T-helper 2 cell treated with Interferon-gamma antibody and Interleukin-4, amounts not matched to agents 5 μg/mL and 100 μg/mL, for 36 hours (primary cell): ENCODE results near the gene KDM4B.

Experiments used
- DNase-seq: peaks from one replicate; pipeline ENCODE4 v3.0.0; 2021; ENCODE audit warnings: low spot score
- H3K27ac Mint-ChIP-seq: one replicate; pipeline ENCODE4 v1.8.0; 2021; ENCODE audit warnings: mild to moderate bottlenecking, mixed read lengths
- H3K27me3 Mint-ChIP-seq: one replicate; pipeline ENCODE4 v1.8.0; 2021; ENCODE audit warnings: low read depth, mixed read lengths
- H3K36me3 Mint-ChIP-seq: one replicate; pipeline ENCODE4 v1.8.0; 2021; ENCODE audit warnings: low read depth, mixed read lengths
- H3K4me1 Mint-ChIP-seq: one replicate; pipeline ENCODE4 v1.8.0; 2021; ENCODE audit warnings: low read depth, mixed read lengths
- H3K4me3 Mint-ChIP-seq: one replicate; pipeline ENCODE4 v1.8.0; 2022; ENCODE audit warnings: mild to moderate bottlenecking, moderate library complexity, mixed read lengths
- H3K9me3 Mint-ChIP-seq: one replicate; pipeline ENCODE4 v1.8.0; 2021; ENCODE audit warnings: mixed read lengths

The KDM4B gene

DNA sequence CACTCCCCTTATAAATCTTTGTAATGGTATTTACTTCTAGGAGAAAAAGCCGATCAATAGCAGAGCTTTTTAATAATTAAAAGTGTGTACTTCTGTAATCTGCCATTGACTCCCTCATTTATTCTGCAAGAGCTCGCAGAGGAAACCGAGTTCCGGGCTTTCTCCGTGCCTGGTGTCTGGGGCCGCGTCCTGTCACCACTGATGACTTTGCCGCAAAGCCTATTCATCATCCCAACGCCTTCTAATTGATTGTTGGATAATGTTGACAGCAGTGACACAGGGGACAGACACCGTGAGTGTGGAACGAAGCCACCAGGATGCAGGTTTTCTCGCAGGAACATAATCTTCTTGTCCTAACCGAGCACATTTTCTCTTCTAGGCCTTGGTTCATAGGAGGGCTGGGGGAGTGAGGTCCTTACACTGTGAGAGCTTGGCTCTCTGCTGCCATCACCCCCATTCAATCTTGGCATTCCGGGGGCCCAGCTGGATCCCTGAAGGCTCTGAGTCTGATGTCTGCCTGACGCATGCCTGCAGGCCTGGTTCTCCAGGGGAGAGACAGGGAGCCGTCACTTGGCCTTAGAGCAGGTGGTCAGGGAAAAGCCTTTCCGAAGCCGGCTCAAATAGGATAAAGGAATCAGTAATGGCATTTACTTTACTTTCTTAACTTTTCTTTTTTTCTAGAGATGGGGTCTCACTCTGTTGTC lies 110.3 kb downstream of the KDM4B start:
- Mint-ChIP-seq H3K27me3 (no peaks in the 10 kb centered on the region), H3K4me3 (no peak overlapping the region), H3K36me3 (peaks cover 7% of the 10 kb centered on the region), H3K27ac (no peak overlapping the region), H3K4me1 (no peaks in the 10 kb centered on the region), H3K9me3 (no peaks in the 10 kb centered on the region)
- no peak for DNase-seq

DNA sequence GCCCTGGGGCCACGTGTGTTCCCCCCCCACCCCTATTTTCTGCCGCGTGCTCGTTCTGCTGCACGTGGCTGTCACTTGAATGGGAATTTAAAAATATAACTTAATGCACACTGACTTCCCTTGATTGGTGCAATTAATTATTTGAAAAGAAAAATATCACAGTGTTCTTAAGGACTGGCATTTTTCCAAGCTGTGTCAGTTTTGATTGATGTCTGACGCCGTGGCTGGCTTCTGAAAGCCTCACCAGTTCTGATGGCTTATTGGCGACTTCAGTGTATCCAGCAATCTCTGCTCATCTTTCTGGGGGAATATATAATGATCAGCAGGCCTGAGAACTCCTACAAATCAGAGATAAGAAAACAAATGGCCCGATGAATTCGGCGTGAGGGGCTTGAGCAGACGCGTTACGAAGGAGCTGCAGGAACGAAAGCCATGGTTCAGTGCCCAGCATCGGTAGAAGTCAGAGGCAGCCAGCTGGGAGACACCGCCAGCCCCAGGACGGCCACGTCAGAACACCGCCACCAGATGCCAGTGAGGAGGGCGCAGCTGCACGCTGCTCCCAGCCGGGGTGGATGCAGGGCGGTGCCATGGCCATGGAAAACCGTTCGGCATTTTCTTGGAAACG lies 111.2 kb downstream of the KDM4B start:
- no peaks in the 10 kb centered on the region for H3K4me1 Mint-ChIP-seq
- DNase-seq = no peak
- no peak overlapping the region for H3K4me3 Mint-ChIP-seq
- no peaks in the 10 kb centered on the region for H3K9me3 Mint-ChIP-seq
- no peak overlapping the region for H3K27ac Mint-ChIP-seq
- peaks cover 7% of the 10 kb centered on the region for H3K36me3 Mint-ChIP-seq
- no peaks in the 10 kb centered on the region for H3K27me3 Mint-ChIP-seq

DNA sequence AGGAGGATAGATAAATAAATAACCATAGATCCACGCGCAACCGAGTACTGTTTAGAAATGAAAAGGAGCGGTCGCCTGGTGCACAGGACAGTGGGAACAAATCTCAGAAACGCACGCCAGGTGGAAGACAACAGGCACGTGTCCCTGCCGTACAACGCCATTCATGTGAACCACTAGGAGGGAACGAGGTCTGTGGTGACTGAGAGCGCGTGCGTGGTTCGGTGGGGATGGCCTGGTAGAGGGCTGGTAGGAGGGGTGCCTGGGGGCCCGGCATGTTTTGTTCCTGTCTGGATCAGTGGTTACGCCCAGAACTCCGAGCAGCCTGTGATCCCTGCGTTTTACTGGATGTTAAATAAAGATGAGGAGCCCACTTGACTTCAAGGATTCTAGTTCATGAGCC lies 111.9 kb downstream of the KDM4B start:
- Mint-ChIP-seq H3K27ac (no peak overlapping the region), H3K9me3 (no peaks in the 10 kb centered on the region)

DNA sequence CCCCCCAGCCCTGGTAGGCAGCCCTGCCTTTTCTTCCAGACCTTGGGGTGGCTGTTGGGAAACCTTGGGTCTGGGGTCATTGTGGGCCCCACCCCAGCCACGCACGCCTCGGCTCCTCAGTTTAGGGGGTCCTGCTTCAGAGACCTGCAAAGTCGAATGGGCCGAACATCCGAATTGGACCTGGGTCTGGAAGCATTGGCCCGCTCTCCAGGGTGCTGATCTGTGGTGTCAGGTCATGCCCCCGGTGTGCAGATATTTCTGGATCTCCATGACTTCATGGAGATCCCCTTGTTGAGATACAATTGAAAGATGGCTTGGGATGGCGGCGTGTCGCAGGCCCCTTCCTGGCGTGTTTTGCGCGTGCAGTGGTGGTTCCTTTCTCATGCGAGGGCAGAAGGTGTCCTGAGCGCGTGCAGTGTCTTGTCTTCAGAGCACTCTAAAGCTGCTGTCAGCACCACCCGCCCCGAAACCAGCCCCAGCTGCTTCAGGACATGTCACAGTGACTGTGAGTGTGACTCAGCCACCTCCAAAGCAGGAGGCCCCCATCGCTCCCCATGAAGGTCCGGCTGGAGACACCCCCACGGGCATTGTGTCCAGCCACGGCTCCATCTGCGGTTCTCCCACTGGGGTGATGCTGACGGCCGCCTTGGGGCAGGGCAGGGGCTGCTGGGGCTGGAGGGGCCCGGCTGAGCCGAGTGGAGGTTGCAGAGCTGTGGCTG lies 112.7 kb downstream of the KDM4B start:
- no peak for DNase-seq
- no peak overlapping the region for H3K27ac Mint-ChIP-seq
- no peaks in the 10 kb centered on the region for H3K9me3 Mint-ChIP-seq
- no peaks in the 10 kb centered on the region for H3K27me3 Mint-ChIP-seq
- H3K4me3 Mint-ChIP-seq = no peak overlapping the region
- H3K4me1 Mint-ChIP-seq = no peaks in the 10 kb centered on the region
- peaks cover 7% of the 10 kb centered on the region for H3K36me3 Mint-ChIP-seq

More for the DNA sequence above, 111.9 kb downstream of the KDM4B start:
- peaks cover 7% of the 10 kb centered on the region for H3K36me3 Mint-ChIP-seq
- no peaks in the 10 kb centered on the region for H3K27me3 Mint-ChIP-seq
- DNase-seq = no peak
- H3K4me1 Mint-ChIP-seq = no peaks in the 10 kb centered on the region
- no peak overlapping the region for H3K4me3 Mint-ChIP-seq

DNA sequence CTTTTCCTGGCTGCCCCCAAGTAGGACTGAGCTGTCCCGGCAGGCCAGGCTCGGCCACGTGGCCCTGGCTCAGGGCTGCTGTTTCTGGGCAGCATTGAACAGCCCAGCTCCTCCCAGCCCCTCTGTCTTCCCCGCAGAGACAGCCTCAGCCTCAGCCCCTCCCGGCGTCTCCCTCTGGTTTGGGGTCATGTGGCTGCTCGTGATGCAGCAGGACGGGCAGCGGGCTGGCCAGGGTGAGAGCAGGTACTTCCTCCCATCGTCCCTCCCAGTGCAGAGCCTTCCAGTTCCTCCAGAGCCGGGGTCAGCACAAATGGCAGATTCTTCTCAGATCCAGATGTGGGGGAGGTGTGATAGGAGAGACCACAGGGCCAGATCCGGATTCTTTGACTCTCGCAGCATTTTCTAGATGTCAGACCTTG lies 114.6 kb downstream of the KDM4B start:
- H3K27ac Mint-ChIP-seq = no peak overlapping the region

DNA sequence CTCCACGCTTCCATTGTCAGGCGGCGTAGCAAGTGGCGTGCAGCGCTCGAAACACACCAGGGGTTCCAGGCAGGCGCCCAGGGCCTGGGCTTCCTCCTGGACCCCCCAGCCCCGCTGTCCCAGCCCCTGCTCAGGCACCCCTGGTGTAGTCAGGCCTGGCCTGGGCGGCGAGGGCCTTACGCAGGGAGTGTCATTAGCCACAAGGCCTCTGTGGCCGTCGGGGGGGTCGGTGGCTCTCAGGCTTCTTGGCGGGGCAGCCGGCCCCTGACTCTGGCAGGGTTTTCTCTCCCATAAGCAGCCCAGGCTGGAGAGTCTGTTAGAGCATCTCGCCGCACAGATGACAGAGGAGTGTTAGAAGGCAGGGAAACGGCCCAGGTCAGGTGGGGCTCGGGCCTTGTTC lies 116.7 kb downstream of the KDM4B start:
- Mint-ChIP-seq H3K4me1 (no peaks in the 10 kb centered on the region), H3K36me3 (peaks cover 7% of the 10 kb centered on the region), H3K27ac (no peak overlapping the region), H3K4me3 (no peak overlapping the region), H3K27me3 (no peaks in the 10 kb centered on the region), H3K9me3 (no peaks in the 10 kb centered on the region)
- DNase-seq = no peak

More for the DNA sequence above, 114.6 kb downstream of the KDM4B start:
- Mint-ChIP-seq H3K4me3 (no peak overlapping the region), H3K27me3 (no peaks in the 10 kb centered on the region), H3K36me3 (peaks cover 7% of the 10 kb centered on the region), H3K9me3 (no peaks in the 10 kb centered on the region), H3K4me1 (no peaks in the 10 kb centered on the region)
- DNase-seq = no peak

DNA sequence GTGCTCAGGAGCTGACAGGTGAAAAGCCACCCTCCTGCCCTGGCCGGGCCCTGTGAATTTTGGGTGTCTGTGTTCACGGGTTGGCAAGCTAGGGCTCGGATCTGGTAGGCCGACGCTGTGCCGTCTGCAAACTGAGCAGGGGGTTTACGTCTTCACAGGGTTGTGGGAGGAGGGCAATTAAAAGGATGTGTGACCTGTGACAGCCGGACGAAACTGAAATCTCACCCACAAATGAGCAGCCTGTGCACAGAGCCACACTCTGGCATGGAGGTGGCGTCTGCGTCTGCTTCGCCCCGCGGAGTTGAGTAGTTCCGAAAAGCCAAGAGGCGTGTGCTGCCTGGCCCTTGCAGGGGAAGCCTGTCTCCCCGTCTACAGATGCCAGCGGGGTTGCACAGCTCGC lies 117.3 kb downstream of the KDM4B start:
- DNase-seq = no peak
- Mint-ChIP-seq H3K9me3 (no peaks in the 10 kb centered on the region), H3K27ac (no peak overlapping the region), H3K4me1 (no peaks in the 10 kb centered on the region), H3K4me3 (no peak overlapping the region), H3K27me3 (no peaks in the 10 kb centered on the region), H3K36me3 (peaks cover 5% of the 10 kb centered on the region)

DNA sequence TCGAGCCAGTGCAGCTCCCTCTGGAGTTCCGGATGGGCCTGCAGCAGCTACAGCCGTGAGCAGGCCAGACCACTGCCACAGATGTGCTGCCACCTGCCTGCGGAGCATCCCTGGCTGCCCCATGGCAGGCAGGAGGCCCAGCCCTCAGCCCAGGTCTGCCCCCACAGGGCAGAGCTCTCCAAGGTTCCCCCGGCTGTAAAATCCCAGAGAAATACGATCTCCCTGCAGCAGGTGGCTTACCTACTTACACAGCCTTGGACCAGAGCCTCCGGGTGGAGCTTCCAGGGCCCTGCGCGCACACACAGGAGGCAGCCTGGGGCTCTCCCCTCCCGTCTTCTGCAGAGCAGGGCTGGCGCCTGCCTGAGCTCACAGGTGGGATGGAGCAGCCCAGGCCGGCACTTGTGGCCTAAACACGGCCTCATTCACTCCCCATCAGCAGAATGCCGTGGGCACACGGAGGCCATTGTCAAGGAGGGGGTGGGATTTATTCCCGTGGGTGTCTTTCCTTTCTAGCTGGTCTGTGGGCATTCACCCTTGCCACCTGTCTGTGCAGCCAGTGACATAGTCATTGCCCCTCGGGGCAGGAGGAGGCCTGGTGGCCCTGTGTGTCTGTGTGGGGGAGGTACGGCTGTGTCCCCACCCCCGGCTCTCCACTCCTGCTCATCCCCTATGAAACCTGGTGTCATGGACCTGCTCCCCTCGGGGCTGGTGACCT lies 118.0 kb downstream of the KDM4B start:
- no peak overlapping the region for H3K4me3 Mint-ChIP-seq
- H3K36me3 Mint-ChIP-seq = peaks cover 5% of the 10 kb centered on the region
- no peaks in the 10 kb centered on the region for H3K9me3 Mint-ChIP-seq
- no peaks in the 10 kb centered on the region for H3K4me1 Mint-ChIP-seq
- DNase-seq = no peak
- H3K27ac Mint-ChIP-seq = no peak overlapping the region
- H3K27me3 Mint-ChIP-seq = no peaks in the 10 kb centered on the region

DNA sequence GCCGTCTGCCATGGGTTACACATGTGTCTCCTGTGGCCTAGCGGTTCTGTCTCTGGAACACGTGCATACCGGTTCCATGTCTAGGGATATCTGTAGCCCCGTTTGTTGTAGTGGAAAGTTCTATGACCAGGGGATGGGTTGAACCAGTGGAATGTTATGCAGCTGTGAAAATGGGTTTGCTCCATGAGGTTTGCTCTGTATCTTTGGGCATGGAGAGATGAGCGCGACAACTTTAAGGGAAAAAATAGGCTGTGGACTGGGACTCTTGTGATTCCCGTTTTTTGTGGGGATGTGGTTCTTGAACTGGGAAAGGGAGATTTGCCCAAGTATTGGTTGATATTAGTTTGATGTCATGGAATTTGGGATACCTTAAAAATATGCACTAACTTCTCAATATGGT lies 120.4 kb downstream of the KDM4B start:
- Mint-ChIP-seq H3K27ac (no peak overlapping the region), H3K27me3 (no peaks in the 10 kb centered on the region), H3K9me3 (no peaks in the 10 kb centered on the region), H3K4me3 (no peak overlapping the region), H3K4me1 (no peaks in the 10 kb centered on the region), H3K36me3 (peaks cover 5% of the 10 kb centered on the region)
- DNase-seq = no peak

DNA sequence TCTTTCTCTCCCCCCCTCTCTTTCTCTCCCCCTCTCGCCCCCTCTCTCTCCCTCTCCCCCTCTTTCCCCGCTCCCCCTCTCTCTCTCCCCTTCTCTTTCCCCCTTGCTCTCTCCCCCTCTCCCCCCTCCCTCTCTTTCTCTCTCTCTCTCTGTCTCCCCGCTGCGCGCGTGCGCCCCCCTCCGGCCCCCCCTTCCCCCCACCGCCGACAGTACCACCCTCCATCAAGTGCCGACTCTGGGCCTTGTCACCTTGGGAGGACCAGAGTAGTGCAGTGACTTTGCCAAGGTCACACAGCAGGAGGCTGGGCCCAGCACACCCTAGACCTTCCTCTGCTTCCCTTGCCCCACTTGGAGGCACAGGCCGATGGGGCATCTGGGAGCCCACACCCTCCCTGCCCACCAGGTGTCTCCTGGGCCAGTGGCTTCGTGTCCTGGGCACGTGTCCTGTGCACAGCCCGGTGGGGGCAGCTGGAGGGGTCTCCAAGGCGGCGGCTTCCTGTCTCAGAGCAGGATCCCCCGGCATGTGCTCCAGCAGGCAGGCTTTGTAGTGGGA lies 121.6 kb downstream of the KDM4B start:
- no peaks in the 10 kb centered on the region for H3K9me3 Mint-ChIP-seq
- H3K36me3 Mint-ChIP-seq = peaks cover 11% of the 10 kb centered on the region
- no peaks in the 10 kb centered on the region for H3K4me1 Mint-ChIP-seq
- no peaks in the 10 kb centered on the region for H3K27me3 Mint-ChIP-seq
- H3K4me3 Mint-ChIP-seq = no peak overlapping the region
- DNase-seq = no peak
- H3K27ac Mint-ChIP-seq = no peak overlapping the region

DNA sequence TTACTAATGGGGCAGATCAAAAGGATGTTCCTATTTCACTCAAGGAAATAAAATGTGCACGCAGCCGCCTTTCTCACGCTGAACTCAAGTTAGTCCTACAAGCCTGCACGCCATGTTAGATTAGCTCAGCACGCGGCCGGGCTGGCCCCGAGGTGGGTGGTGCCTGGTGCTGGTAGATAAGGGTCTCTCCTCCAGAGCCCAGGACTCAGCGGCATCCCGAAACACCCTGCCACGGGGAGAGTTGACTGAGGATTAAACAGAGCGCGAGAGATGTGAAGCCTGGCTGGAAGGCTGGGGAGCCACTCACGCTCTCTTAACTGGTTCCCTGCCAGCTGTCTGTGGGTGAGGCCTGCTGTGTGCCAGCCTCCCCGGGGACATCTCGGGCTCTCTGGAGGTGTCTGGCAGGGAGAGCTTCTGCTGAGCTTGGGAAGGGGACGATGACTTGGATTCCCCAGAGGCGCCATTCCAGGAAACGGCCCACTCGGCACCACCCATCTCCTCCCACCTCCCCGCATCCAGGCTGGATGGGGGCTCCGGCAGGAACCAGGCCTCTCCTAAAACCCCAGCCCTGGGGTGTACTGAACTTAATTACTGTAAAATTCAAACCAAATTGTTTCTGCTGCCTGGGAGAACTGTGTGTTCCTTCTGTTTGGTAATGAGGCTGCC lies 122.2 kb downstream of the KDM4B start:
- H3K27me3 Mint-ChIP-seq = no peaks in the 10 kb centered on the region
- H3K9me3 Mint-ChIP-seq = no peaks in the 10 kb centered on the region
- peaks cover 14% of the 10 kb centered on the region for H3K36me3 Mint-ChIP-seq
- no peaks in the 10 kb centered on the region for H3K4me1 Mint-ChIP-seq
- H3K27ac Mint-ChIP-seq = no peak overlapping the region
- no peak for DNase-seq
- no peak overlapping the region for H3K4me3 Mint-ChIP-seq

DNA sequence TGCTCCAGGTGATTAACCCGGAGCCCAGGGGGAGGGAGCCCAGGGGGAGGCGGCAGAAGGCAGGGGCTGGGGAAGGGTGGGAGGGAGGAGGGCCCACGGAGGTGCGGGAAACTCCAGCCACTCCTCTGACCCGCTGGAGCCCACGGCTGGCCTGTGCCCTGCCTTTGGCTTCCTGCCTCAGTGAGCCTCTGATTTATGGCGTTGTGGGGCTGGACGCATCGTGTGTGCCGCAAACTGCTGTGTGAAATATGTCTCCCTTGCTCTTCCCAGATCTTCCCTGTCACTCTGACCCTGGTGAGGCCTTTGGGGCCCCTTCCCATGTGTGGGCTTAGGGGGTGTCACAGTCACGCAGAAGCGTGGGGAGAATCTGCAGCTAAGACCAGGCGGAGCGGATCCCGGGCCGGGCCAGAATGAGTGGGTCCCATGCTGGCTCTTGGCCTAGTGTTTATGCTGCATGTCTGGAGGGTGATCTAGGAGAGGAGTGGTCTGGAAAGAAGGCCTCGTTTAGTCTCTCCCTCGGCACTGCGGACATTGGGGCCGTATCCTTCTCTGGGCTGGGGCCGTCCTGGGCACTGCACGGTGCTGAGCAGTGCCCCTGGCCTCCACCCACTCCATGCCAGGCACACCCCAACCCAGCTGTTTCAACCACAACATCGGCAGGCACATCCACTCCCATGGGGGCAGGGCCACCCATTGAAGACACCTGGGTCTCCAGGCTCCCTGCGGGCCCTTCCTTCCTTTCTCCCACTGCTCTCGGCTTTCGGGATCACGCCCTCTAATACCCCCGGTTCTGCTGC lies 123.0 kb downstream of the KDM4B start:
- H3K4me3 Mint-ChIP-seq = no peak overlapping the region
- no peak overlapping the region for H3K27ac Mint-ChIP-seq
- no peak for DNase-seq
- peaks cover 2% of the 10 kb centered on the region for H3K9me3 Mint-ChIP-seq
- peaks cover 17% of the 10 kb centered on the region for H3K36me3 Mint-ChIP-seq
- no peaks in the 10 kb centered on the region for H3K27me3 Mint-ChIP-seq
- no peaks in the 10 kb centered on the region for H3K4me1 Mint-ChIP-seq

DNA sequence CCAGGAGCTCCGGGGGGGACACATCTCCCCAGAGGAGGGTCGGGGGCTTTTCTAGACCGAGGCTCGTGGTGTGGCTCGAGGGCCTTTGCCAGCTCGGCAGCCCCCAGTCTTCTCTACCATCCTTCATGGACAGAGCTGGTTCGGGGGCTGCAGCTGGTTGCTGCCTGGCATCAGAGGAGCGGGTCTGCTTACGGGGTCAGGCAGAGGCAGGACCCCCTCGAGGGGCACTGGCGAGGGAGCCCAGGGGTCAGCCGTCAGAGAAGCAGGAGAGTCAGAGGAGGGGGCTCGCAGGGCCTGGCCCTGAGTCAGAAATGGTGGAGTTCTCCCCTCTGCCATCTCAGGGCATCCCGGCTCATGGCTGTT lies 123.5 kb downstream of the KDM4B start:
- Mint-ChIP-seq H3K36me3 (peaks cover 22% of the 10 kb centered on the region), H3K4me3 (no peak overlapping the region), H3K9me3 (peaks cover 4% of the 10 kb centered on the region), H3K27me3 (no peaks in the 10 kb centered on the region), H3K27ac (no peak overlapping the region), H3K4me1 (no peaks in the 10 kb centered on the region)
- DNase-seq = no peak
